Mesodermal cell (in vitro differentiated cells): ENCODE results near the gene CD109.
"Not testable (repeated sequence)": the region's sequence is repeated elsewhere in the genome, so short reads cannot be mapped to it uniquely, and the experiment has no call there.

Source experiments
- H3K27ac ChIP-seq: 2 replicates; pipeline ENCODE4 v1.7.0; 2013; ENCODE audit warnings: mild to moderate bottlenecking, low read depth, low read length, moderate library complexity; ENCODE audit not compliant: severe bottlenecking
- H3K36me3 ChIP-seq: 2 replicates; pipeline ENCODE4 v1.7.1; 2013; ENCODE audit warnings: mild to moderate bottlenecking, low read length, moderate library complexity; ENCODE audit not compliant: control insufficient read depth, insufficient read depth
- H3K4me1 ChIP-seq: one replicate; pipeline ENCODE4 v1.7.1; 2013; ENCODE audit warnings: mild to moderate bottlenecking, low read length; ENCODE audit not compliant: insufficient read depth, control insufficient read depth, poor library complexity, severe bottlenecking
- H3K4me3 ChIP-seq: 2 replicates; pipeline ENCODE4 v1.7.0; 2013; ENCODE audit warnings: low read length, control low read depth, mild to moderate bottlenecking; ENCODE audit not compliant: insufficient read depth, poor library complexity, severe bottlenecking; ENCODE audit errors: extremely low read depth
- H3K9me3 ChIP-seq: 2 replicates; pipeline ENCODE4 v1.7.1; 2013; ENCODE audit warnings: mild to moderate bottlenecking, low read length, moderate library complexity; ENCODE audit not compliant: control insufficient read depth
- WGBS, 2 experiments: methylation state at CpG; one replicate each; pipeline ENCODE4 v1.1.5; 2013; ENCODE audit warnings: missing lambda C conversion rate in 2 of 2; ENCODE audit not compliant: insufficient coverage in 2 of 2; 5-methylcytosine and 5-hydroxymethylcytosine counted together

CD109 gene

GRCh38 chr6:73805982-73806381 is 110.0 kb downstream of the CD109 start:
- H3K4me3 ChIP-seq, H3K36me3 ChIP-seq, H3K27ac ChIP-seq, H3K9me3 ChIP-seq, H3K4me1 ChIP-seq: not testable (repeated sequence)
- no CpG with 5 or more reads among the region's 4 CpGs for WGBS, 2 experiments

- Histone ChIP-seq H3K36me3 (no peaks in the 10 kb centered on the region), H3K4me3 (no peak overlapping the region), H3K4me1 (no peaks in the 10 kb centered on the region), H3K27ac (no peak overlapping the region), H3K9me3 (no peaks in the 10 kb centered on the region)
Observed at GRCh38 chr6:73811706-73812105, 115.7 kb downstream of the CD109 start.

- H3K36me3 ChIP-seq: no peaks in the 10 kb centered on the region
- no peak overlapping the region for H3K4me3 ChIP-seq
- no peaks in the 10 kb centered on the region for H3K4me1 ChIP-seq
- H3K9me3 ChIP-seq: no peaks in the 10 kb centered on the region
- no peak overlapping the region for H3K27ac ChIP-seq
- 100% methylated on average over 1 of the region's 1 CpG for WGBS, 2 experiments
Observed at GRCh38 chr6:73817253-73817652, 121.2 kb downstream of the CD109 start.

- Histone ChIP-seq H3K9me3 (no peaks in the 10 kb centered on the region), H3K27ac (no peak overlapping the region), H3K4me3 (no peak overlapping the region), H3K4me1 (no peaks in the 10 kb centered on the region), H3K36me3 (no peaks in the 10 kb centered on the region)
- WGBS, 2 experiments: 91 to 93% methylated on average over 4 to 5 of the region's 6 CpGs
Observed at GRCh38 chr6:73823046-73823735, 127.2 kb downstream of the CD109 start.

GRCh38 chr6:73823832-73824231 is 127.8 kb downstream of the CD109 start:
- Histone ChIP-seq H3K4me3 (no peak overlapping the region), H3K9me3 (no peaks in the 10 kb centered on the region), H3K4me1 (no peaks in the 10 kb centered on the region), H3K27ac (no peak overlapping the region), H3K36me3 (no peaks in the 10 kb centered on the region)
- WGBS, 2 experiments: no CpG with 5 or more reads among the region's 1 CpG

GRCh38 chr6:73826571-73826970 is 130.6 kb downstream of the CD109 start:
- Histone ChIP-seq H3K9me3 (no peaks in the 10 kb centered on the region), H3K4me3 (no peak overlapping the region), H3K27ac (no peak overlapping the region), H3K4me1 (no peaks in the 10 kb centered on the region), H3K36me3 (no peaks in the 10 kb centered on the region)
- no CpG with 5 or more reads among the region's 1 CpG for WGBS, 2 experiments

GRCh38 chr6:73830119-73830518 is 134.1 kb downstream of the CD109 start:
- Histone ChIP-seq H3K36me3 (no peaks in the 10 kb centered on the region), H3K4me3 (no peak overlapping the region), H3K9me3 (no peaks in the 10 kb centered on the region), H3K27ac (no peak overlapping the region), H3K4me1 (no peaks in the 10 kb centered on the region)
- WGBS, 2 experiments: 100% methylated on average over 1 to 2 of the region's 2 CpGs

- Histone ChIP-seq H3K9me3 (no peaks in the 10 kb centered on the region), H3K27ac (no peak overlapping the region), H3K36me3 (no peaks in the 10 kb centered on the region), H3K4me1 (no peaks in the 10 kb centered on the region), H3K4me3 (no peak overlapping the region)
- 86% methylated on average over 1 of the region's 1 CpG; no CpG with 5 or more reads in 1 of the 2 experiments for WGBS, 2 experiments
Observed at GRCh38 chr6:73832313-73832712, 136.3 kb downstream of the CD109 start.

- not testable (repeated sequence) for H3K36me3 ChIP-seq, H3K4me1 ChIP-seq, H3K4me3 ChIP-seq, H3K27ac ChIP-seq
- H3K9me3 ChIP-seq: peaks cover 15% of the 10 kb centered on the region
Observed at GRCh38 chr6:73844696-73845095, 148.7 kb downstream of the CD109 start.

GRCh38 chr6:73851048-73851447 is 155.0 kb downstream of the CD109 start:
- not testable (repeated sequence) for H3K4me1 ChIP-seq, H3K9me3 ChIP-seq, H3K27ac ChIP-seq, H3K36me3 ChIP-seq, H3K4me3 ChIP-seq
- 87 to 100% methylated on average over 1 to 5 of the region's 25 CpGs for WGBS, 2 experiments

GRCh38 chr6:73854998-73855718 is 159.2 kb downstream of the CD109 start:
- Histone ChIP-seq H3K36me3 (no peaks in the 10 kb centered on the region), H3K4me3 (no peak overlapping the region), H3K27ac (no peak overlapping the region), H3K4me1 (no peaks in the 10 kb centered on the region), H3K9me3 (no peaks in the 10 kb centered on the region)
- no CpG with 5 or more reads among the region's 5 CpGs for WGBS, 2 experiments
